Measurements from ENCODE around the gene AGAP3.

DNA sequence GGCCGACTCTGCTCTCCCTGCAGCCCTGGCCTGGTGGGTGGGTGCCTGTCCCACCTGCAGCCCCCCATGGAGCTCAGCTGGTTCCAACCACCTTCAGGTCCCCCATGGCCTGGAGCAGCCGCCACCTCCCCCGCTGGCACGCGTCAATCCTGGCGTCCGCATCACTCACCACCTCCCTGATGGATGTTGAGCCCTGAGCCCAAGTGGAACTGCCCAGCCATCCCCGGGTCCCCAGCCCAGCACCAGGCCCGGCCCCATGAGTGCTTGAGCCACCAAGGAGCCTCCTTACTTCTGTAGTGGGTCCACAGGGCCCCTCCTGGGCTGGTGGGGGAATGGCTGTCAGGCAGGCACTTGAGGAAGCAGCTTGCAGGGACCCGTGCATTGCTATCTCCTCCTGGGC is 14.6 kb downstream of the AGAP3 start:
- TF ChIP-seq, protein P1, sequence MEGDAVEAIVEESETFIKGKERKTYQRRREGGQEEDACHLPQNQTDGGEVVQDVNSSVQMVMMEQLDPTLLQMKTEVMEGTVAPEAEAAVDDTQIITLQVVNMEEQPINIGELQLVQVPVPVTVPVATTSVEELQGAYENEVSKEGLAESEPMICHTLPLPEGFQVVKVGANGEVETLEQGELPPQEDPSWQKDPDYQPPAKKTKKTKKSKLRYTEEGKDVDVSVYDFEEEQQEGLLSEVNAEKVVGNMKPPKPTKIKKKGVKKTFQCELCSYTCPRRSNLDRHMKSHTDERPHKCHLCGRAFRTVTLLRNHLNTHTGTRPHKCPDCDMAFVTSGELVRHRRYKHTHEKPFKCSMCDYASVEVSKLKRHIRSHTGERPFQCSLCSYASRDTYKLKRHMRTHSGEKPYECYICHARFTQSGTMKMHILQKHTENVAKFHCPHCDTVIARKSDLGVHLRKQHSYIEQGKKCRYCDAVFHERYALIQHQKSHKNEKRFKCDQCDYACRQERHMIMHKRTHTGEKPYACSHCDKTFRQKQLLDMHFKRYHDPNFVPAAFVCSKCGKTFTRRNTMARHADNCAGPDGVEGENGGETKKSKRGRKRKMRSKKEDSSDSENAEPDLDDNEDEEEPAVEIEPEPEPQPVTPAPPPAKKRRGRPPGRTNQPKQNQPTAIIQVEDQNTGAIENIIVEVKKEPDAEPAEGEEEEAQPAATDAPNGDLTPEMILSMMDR (IDR thresholded peaks at IDR 0.05; ENCODE audit: low read depth, low read length, missing input control): no peak
- TF ChIP-seq EGR1 (IDR thresholded peaks at IDR 0.05; ENCODE audit: low read depth in 2 of 2) (no peak), RAD21 (IDR thresholded peaks at IDR 0.05) (no peak), RXRA (IDR thresholded peaks at IDR 0.05) (no peak), FOXA2 (IDR thresholded peaks at IDR 0.05) (no peak), TAF1 (conservative IDR thresholded peaks at IDR 0.05) (no peak), FOXA1 (IDR thresholded peaks at IDR 0.05) (no peak), NR2F2 (IDR thresholded peaks at IDR 0.05) (no peak), GABPA (IDR thresholded peaks at IDR 0.05 in 1 of 2, conservative IDR thresholded peaks at IDR 0.05 in 1 of 2) (no peak), JUND (IDR thresholded peaks at IDR 0.05) (no peak), YY1 (IDR thresholded peaks at IDR 0.05) (no peak)
- TF ChIP-seq, protein P2, sequence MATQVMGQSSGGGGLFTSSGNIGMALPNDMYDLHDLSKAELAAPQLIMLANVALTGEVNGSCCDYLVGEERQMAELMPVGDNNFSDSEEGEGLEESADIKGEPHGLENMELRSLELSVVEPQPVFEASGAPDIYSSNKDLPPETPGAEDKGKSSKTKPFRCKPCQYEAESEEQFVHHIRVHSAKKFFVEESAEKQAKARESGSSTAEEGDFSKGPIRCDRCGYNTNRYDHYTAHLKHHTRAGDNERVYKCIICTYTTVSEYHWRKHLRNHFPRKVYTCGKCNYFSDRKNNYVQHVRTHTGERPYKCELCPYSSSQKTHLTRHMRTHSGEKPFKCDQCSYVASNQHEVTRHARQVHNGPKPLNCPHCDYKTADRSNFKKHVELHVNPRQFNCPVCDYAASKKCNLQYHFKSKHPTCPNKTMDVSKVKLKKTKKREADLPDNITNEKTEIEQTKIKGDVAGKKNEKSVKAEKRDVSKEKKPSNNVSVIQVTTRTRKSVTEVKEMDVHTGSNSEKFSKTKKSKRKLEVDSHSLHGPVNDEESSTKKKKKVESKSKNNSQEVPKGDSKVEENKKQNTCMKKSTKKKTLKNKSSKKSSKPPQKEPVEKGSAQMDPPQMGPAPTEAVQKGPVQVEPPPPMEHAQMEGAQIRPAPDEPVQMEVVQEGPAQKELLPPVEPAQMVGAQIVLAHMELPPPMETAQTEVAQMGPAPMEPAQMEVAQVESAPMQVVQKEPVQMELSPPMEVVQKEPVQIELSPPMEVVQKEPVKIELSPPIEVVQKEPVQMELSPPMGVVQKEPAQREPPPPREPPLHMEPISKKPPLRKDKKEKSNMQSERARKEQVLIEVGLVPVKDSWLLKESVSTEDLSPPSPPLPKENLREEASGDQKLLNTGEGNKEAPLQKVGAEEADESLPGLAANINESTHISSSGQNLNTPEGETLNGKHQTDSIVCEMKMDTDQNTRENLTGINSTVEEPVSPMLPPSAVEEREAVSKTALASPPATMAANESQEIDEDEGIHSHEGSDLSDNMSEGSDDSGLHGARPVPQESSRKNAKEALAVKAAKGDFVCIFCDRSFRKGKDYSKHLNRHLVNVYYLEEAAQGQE (IDR thresholded peaks at IDR 0.05): no peak
- TF ChIP-seq, protein P3, sequence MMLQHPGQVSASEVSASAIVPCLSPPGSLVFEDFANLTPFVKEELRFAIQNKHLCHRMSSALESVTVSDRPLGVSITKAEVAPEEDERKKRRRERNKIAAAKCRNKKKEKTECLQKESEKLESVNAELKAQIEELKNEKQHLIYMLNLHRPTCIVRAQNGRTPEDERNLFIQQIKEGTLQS (IDR thresholded peaks at IDR 0.05): no peak
